Suprapubic skin (tissue), 3 donors: ENCODE measurements around the gene LUM.

ENCODE experiments used
- CTCF ChIP-seq, 2 donors: fragments of 200-600 bp in 1 of 2; fragments of 450-650 bp in 1 of 2; sonication (generic) in 1 of 2; IDR thresholded peaks; one replicate each; pipeline ENCODE4 v1.5.1; 2016 to 2019; ENCODE audit warnings: antibody characterized with exemption in 2 of 2, mild to moderate bottlenecking in 1 of 2, moderate library complexity in 1 of 2
- EP300 ChIP-seq: sonication (generic); formaldehyde crosslinking; IDR thresholded peaks from one replicate; pipeline ENCODE4 v1.6.1; 2017; ENCODE audit warnings: antibody characterized with exemption
- POLR2A ChIP-seq, 2 donors: fragments of 450-650 bp; IDR thresholded peaks; one replicate each; pipeline ENCODE4 v1.6.1; 2017; ENCODE audit warnings: antibody characterized with exemption in 2 of 2, mild to moderate bottlenecking in 2 of 2, moderate library complexity in 2 of 2

- TF ChIP-seq CTCF (IDR thresholded peaks at IDR 0.05) (no peak), POLR2A (IDR thresholded peaks at IDR 0.05) (no peak), EP300 (no peak)
Measured at GRCh38 chr12:91119089-91119488, 7.8 kb upstream of the LUM start.
